ENCODE measurements around the gene PSMC3. TPM values are rescaled to one million over a fixed set of nuclear protein-coding genes. Genes with fewer than 3 reads are reported as not detected.

Gene PSMC3
- total and polyA plus RNA-seq, 2 donors (not counting 1 experiment from before 2014, with no cell fraction given) = 36.7 to 62.7 TPM

GRCh38 chr11:47403571-47403970 lies 22.7 kb downstream of the PSMC3 start:
- ChIA-PET POLR2A (interaction anchor here (0.5 to 3.6 kb wide), 3 partner anchors 9 to 189 kb away, joined by 3 to 15 read pairs (median 3); partner anchors contain the start of genes DDB2 and SPI1), CTCF (interaction anchor here (1.0 to 19.1 kb wide), 4 partner anchors 8 to 109 kb away, joined by 4 to 345 read pairs (median 7); no protein-coding TSS in a partner anchor)
- Histone ChIP-seq H3K4me1 (ENCODE audit: control insufficient read depth in 2 of 2, insufficient read depth in 2 of 2, low read length in 2 of 2) (peaks cover 39 to 45% of the 10 kb centered on the region in 2 donors), H2AFZ (ENCODE audit: insufficient read depth, low read depth, low read length, poor library complexity, severe bottlenecking) (no peak overlapping the region), H3K9me3 (ENCODE audit: control extremely low read depth in 1 of 3, control insufficient read depth in 2 of 3, insufficient read depth in 1 of 3, low read length in 2 of 3) (no peaks in the 10 kb centered on the region), H3K27me3 (replicated peaks in 1 of 4; ENCODE audit: control extremely low read depth in 1 of 4, control insufficient read depth in 3 of 4, insufficient read depth in 4 of 4, low read length in 3 of 4) (no peaks in the 10 kb centered on the region), H3K9ac (ENCODE audit: low read length) (no peak overlapping the region), H4K20me1 (ENCODE audit: control insufficient read depth, insufficient read depth, low read length, poor library complexity, severe bottlenecking) (no peaks in the 10 kb centered on the region), H3K4me2 (replicated peaks; ENCODE audit: low read depth, low read length, poor library complexity, severe bottlenecking) (no peak overlapping the region), H3K79me2 (ENCODE audit: control insufficient read depth, insufficient read depth, low read length) (no peaks in the 10 kb centered on the region), H3K36me3 (replicated peaks in 1 of 2; ENCODE audit: control extremely low read depth in 1 of 2, control insufficient read depth in 1 of 2, extremely low read depth in 1 of 2, insufficient read depth in 2 of 2, low read length in 1 of 2) (no peaks in the 10 kb centered on the region), H3K27ac (ENCODE audit: low read length in 2 of 2) (peak overlapping the region in 1 of 2 donors; percentile 6), H3K4me3 (ENCODE audit: control extremely low read depth in 1 of 5, extremely low read depth in 1 of 5, insufficient read depth in 1 of 5, low read depth in 2 of 5, low read length in 4 of 5) (no peak overlapping the region)
- no peak for ATAC-seq (ENCODE audit: low read depth)
- no peaks in the 10 kb centered on the region for H3K27me3 Mint-ChIP-seq
- no peaks in the 10 kb centered on the region for H3K9me3 Mint-ChIP-seq (ENCODE audit: insufficient read depth)
- no CpG with 5 or more reads among the region's 3 CpGs for WGBS (ENCODE audit: insufficient coverage)
- peak overlapping the region; percentile 71 for H3K27ac Mint-ChIP-seq
- intact Hi-C loops (cut with micrococcal nuclease) = loop anchor here (10.0 kb wide), 1 partner anchor 451 kb away; no protein-coding TSS in a partner anchor
- no peak for DNase-seq
- TF ChIP-seq EZH2 (IDR thresholded peaks at IDR 0.05; ENCODE audit: borderline replicate concordance, insufficient read depth, low read depth, low read length, poor library complexity, severe bottlenecking) = no peak
- TF ChIP-seq, protein P1, sequence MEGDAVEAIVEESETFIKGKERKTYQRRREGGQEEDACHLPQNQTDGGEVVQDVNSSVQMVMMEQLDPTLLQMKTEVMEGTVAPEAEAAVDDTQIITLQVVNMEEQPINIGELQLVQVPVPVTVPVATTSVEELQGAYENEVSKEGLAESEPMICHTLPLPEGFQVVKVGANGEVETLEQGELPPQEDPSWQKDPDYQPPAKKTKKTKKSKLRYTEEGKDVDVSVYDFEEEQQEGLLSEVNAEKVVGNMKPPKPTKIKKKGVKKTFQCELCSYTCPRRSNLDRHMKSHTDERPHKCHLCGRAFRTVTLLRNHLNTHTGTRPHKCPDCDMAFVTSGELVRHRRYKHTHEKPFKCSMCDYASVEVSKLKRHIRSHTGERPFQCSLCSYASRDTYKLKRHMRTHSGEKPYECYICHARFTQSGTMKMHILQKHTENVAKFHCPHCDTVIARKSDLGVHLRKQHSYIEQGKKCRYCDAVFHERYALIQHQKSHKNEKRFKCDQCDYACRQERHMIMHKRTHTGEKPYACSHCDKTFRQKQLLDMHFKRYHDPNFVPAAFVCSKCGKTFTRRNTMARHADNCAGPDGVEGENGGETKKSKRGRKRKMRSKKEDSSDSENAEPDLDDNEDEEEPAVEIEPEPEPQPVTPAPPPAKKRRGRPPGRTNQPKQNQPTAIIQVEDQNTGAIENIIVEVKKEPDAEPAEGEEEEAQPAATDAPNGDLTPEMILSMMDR (IDR thresholded peaks at IDR 0.05) = no peak
- peaks cover 40% of the 10 kb centered on the region for H3K4me1 Mint-ChIP-seq
- no peak overlapping the region for H3K4me3 Mint-ChIP-seq

- H3K9ac ChIP-seq (ENCODE audit: low read length) = no peak overlapping the region
- no peak overlapping the region for H3K4me3 ChIP-seq (ENCODE audit: control extremely low read depth in 1 of 5, extremely low read depth in 1 of 5, insufficient read depth in 1 of 5, low read depth in 2 of 5, low read length in 4 of 5)
- H3K9me3 ChIP-seq (ENCODE audit: control extremely low read depth in 1 of 3, control insufficient read depth in 2 of 3, insufficient read depth in 1 of 3, low read length in 2 of 3) = no peaks in the 10 kb centered on the region
- no peak overlapping the region for H3K4me2 ChIP-seq (replicated peaks; ENCODE audit: low read depth, low read length, poor library complexity, severe bottlenecking)
- H3K27me3 ChIP-seq (replicated peaks in 1 of 4; ENCODE audit: control extremely low read depth in 1 of 4, control insufficient read depth in 3 of 4, insufficient read depth in 4 of 4, low read length in 3 of 4) = no peaks in the 10 kb centered on the region
- ChIA-PET CTCF (interaction anchor here (1.6 to 19.1 kb wide), 4 partner anchors 9 to 31 kb away, joined by 5 to 345 read pairs (median 7); partner anchors contain the start of gene SPI1), POLR2A (interaction anchor here (0.9 to 3.6 kb wide), 2 partner anchors 9 to 25 kb away, joined by 3 to 15 read pairs; partner anchors contain the start of gene SPI1)
- no peaks in the 10 kb centered on the region for H4K20me1 ChIP-seq (ENCODE audit: control insufficient read depth, insufficient read depth, low read length, poor library complexity, severe bottlenecking)
- Mint-ChIP-seq H3K4me3 (no peak overlapping the region), H3K4me1 (peaks cover 44% of the 10 kb centered on the region), H3K9me3 (ENCODE audit: insufficient read depth) (no peaks in the 10 kb centered on the region), H3K27me3 (no peaks in the 10 kb centered on the region), H3K27ac (peak overlapping the region; percentile 71)
- H3K79me2 ChIP-seq (ENCODE audit: control insufficient read depth, insufficient read depth, low read length) = peaks cover 1% of the 10 kb centered on the region
- H2AFZ ChIP-seq (ENCODE audit: insufficient read depth, low read depth, low read length, poor library complexity, severe bottlenecking) = no peak overlapping the region
- peaks cover 43 to 49% of the 10 kb centered on the region in 2 donors for H3K4me1 ChIP-seq (ENCODE audit: control insufficient read depth in 2 of 2, insufficient read depth in 2 of 2, low read length in 2 of 2)
- H3K36me3 ChIP-seq (replicated peaks in 1 of 2; ENCODE audit: control extremely low read depth in 1 of 2, control insufficient read depth in 1 of 2, extremely low read depth in 1 of 2, insufficient read depth in 2 of 2, low read length in 1 of 2) = no peaks in the 10 kb centered on the region
- TF ChIP-seq, protein P1 (IDR thresholded peaks at IDR 0.05) = no peak
- no peak for TF ChIP-seq EZH2 (IDR thresholded peaks at IDR 0.05; ENCODE audit: borderline replicate concordance, insufficient read depth, low read depth, low read length, poor library complexity, severe bottlenecking)
- no peak for DNase-seq
- intact Hi-C loops (cut with micrococcal nuclease) = loop anchor here (10.0 kb wide), 1 partner anchor 452 kb away; no protein-coding TSS in a partner anchor
- WGBS (ENCODE audit: insufficient coverage) = 76% methylated on average over 4 of the region's 4 CpGs
- no peak overlapping the region for H3K27ac ChIP-seq (ENCODE audit: low read length in 2 of 2)
- no peak for ATAC-seq (ENCODE audit: low read depth)
Measured at GRCh38 chr11:47403135-47403534, 23.1 kb downstream of the PSMC3 start.
